Renal cortex interstitium (tissue), 11 donors: Measurements from ENCODE around the gene TK1. TPM values are rescaled to one million over a fixed set of nuclear protein-coding genes. Genes with fewer than 3 reads are reported as not detected.
A peak's percentile ranks its signal among the peaks of the same experiment; 100 is the strongest.

Experiments used
- DNase-seq, 11 donors: peaks; one replicate each; pipeline ENCODE4 v3.0.0-alpha.2; 2013; ENCODE audit warnings: low read depth in 9 of 11, low spot score in 4 of 11; ENCODE audit errors: extremely low read depth in 1 of 11
- polyA plus RNA-seq, 3 donors: library from polyadenylated mRNA; unstranded; fragments of 120-200 nt; gene quantifications; one replicate each; pipeline ENCODE4 v1.2.1, GENCODE V29; 2013; ENCODE audit not compliant: insufficient read length in 3 of 3

Gene TK1
- polyA plus RNA-seq, 3 donors, result 27.0 to 34.5 (median 28.7) TPM

DNA sequence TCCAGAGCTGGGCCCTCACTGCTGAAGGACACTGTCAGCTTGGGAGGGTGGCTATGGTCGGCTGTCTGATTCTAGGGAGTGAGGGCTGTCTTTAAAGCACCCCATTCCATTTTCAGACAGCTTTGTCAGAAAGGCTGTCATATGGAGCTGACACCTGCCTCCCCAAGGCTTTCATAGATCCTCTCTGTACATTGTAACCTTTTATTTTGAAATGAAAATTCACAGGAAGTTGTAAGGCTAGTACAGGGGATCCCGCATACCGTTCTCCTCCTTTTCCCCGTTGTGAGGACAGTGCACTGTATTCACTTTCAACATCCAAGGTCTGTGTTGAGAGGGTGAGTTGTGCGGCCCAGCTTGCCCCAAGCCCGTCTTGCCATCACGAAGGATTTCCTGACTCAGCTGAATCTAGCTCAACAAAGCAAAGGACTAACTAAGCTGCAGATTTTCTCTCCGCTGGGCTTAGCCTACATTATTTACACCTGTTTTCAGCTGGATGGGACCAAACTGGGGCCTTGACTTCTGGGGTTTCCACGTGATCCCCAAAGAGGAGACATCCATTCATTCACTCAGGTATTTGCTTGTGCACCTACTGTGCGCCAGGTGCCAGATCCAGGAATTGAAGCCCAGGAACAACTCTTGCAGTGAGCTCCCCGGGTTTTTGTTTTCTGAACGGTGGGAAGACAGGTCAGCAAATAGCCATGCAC is 39.4 kb upstream of the TK1 start:
- no peak for DNase-seq

- DNase-seq, result no peak
Measured at GRCh38 chr17:78225088-78225865, 38.4 kb upstream of the TK1 start.

GRCh38 chr17:78224231-78225087 is 37.6 kb upstream of the TK1 start:
- DNase-seq, result no peak

DNA sequence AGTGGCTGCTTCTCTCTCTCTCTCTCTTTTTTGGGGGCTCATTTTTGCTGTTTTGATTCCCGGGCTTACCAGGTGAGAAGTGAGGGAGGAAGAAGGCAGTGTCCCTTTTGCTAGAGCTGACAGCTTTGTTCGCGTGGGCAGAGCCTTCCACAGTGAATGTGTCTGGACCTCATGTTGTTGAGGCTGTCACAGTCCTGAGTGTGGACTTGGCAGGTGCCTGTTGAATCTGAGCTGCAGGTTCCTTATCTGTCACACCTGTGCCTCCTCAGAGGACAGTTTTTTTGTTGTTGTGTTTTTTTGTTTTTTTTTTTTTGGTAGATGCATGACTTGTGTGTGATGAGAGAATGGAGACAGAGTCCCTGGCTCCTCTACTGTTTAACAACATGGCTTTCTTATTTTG is 36.9 kb upstream of the TK1 start:
- DNase-seq, result no peak

GRCh38 chr17:78223061-78223460 is 36.2 kb upstream of the TK1 start:
- DNase-seq, result no peak

DNA sequence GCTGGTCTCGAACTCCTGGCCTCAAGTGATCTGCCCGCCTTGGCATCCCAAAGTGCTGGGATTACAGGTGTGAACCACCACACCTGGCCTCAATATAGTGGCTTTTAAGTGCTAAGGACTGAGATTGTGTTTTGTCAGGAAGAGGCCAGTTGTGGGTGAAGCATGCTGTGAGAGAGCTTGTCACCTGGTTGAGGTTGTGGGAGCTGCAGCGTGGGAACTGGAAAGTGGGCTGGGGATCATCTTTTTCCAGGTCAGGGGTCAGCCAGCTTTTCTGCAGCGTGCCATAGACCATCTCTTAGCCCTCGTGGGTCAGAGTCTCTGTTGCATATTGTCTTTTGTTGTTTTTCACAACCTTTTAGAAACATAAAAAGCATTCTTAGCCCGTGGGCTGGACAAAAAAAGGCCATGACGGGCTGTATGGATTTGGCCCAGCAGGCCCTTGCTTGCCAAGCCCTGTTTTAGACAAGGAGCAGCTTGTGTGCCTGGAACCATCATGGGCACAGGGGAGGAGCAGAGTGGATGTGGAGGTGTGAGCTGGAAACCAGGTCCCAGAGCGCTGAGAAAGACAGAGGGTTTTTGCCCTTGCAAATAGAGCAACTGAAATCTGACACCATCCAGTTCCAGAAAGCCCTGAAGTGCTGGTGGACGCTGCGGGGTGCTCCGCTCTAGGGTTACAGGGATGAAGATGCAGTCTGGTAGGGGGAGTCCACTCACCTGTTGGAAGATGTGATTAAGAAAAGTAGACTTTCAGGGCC is 32.7 kb upstream of the TK1 start:
- no peak for DNase-seq

- no peak for DNase-seq
Measured at GRCh38 chr17:78214706-78215061, 27.8 kb upstream of the TK1 start.

DNA sequence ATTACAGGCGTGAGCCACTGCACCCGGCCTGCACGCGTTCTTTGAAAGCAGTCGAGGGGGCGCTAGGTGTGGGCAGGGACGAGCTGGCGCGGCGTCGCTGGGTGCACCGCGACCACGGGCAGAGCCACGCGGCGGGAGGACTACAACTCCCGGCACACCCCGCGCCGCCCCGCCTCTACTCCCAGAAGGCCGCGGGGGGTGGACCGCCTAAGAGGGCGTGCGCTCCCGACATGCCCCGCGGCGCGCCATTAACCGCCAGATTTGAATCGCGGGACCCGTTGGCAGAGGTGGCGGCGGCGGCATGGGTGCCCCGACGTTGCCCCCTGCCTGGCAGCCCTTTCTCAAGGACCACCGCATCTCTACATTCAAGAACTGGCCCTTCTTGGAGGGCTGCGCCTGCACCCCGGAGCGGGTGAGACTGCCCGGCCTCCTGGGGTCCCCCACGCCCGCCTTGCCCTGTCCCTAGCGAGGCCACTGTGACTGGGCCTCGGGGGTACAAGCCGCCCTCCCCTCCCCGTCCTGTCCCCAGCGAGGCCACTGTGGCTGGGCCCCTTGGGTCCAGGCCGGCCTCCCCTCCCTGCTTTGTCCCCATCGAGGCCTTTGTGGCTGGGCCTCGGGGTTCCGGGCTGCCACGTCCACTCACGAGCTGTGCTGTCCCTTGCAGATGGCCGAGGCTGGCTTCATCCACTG is 27.3 kb upstream of the TK1 start, which contains the start of gene BIRC5:
Gene BIRC5, plus strand, starts transcription at position 238 of the 690 bp plus-strand sequence. Its CDS starts 64 bp downstream, at position 302.
- DNase-seq, result peak; percentile 46 to 85 (median 79)

DNA sequence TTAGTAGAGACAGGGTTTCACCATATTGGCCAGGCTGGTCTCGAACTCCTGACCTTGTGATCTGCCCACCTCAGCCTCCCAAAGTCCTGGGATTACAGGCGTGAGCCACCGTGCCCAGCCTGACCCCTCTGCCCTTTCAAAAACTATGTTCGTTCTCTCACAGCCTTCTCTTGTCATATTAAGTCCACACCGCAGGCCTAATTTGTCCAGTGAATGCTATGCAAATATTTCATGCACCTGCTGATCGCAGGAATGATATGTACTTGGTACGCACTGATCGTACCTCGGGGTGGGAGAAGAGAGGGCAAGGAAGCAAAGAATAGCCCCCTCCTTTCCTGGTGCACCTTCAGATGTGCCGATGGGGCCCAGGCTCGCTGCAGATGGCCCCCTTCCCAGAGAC is 24.2 kb upstream of the TK1 start:
- DNase-seq, result no peak

DNA sequence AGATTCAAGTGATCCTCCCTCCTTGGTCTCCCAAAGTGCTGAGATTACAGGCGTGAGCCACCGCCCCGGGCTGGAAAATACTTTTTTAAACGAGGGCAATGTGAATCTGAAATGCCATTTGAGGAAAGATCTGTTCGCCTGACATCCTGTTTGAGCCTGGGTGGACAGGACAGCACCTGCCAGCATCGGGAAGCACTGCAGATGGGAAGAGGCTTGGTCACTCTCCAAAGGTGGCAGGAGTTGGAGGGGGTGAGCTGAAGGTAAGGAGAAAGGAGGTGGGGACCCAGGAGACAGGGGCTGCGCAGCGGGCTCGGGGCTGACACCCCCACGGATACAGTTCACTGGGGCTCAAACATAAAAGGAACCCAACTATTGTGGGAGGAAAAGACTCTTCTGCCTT is 23.3 kb upstream of the TK1 start:
- no peak for DNase-seq

DNA sequence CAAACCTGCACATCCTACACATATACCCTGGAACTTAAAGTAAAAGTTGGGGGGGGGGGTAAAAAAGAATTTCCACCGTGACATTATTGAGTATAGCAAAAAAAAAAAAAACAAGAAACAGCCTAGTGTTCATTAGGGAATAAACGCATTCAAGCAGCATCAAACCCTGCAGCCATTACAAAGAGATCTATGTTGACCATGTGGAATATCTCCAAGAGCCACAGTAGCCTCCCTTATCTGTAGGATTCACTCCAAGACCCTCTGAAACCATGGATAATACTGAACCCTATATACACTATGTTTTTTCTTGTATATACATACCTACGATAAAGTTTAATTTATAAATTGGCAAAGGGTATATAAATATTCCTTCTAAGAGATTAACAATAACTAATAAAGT is 21.6 kb upstream of the TK1 start:
- no peak for DNase-seq

DNA sequence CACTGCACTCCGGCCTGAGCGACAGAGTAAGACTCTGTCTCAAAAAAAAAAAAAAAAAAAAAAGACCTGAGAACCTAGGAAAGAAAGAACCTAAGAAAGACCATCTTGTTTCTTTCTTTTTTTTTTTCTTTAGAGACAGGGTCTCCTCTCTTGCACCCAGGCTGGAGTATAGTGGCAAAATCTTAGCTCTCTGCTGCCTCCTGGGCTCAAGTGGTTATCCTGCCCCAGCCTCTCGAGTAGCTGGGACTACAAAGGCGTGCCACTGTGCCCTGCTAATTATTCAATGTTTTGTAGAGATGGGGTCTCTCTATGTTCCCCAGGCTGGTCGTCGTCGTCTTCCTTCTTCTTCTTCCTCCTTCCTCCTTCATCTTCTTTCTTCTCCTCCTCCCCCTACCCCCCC is 19.4 kb upstream of the TK1 start:
- DNase-seq, result no peak

- DNase-seq, result no peak
Measured at GRCh38 chr17:78205124-78205775, 18.4 kb upstream of the TK1 start.

DNA sequence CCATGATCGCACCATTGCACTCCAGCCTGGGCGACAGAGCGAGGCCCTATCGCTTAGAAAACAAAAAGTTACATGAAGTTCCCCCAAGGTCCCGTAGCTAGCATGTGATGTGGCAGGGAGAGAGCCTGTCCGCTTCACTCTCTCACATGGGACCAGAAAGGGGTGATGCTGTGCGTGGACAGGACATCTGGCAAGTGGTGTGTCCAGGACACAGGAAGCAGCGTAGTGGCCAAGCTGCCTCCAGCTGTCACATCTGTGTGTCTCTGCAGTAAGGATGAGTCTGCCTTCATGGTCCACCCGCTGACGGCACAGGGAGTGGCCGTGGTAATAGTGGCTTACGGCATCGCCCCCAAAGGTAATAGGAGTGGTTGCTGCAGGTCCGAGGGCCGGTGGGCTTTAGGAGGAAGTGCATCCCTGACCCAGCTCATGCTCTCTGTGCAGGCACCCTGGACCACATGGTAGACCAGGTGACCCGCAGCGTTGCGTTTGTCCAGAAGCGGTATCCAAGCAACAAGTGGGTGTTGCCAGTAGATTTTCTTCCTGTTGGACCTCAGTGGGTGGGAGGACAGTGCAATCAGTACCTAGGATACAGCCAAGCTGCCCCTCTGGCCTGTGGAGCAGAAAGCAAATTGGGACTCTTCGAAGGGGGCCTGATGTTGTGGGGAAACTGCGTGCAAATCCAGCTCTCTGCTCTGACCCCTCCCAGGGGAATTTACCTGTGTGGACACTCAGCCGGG is 17.7 kb upstream of the TK1 start:
- DNase-seq, result no peak

DNA sequence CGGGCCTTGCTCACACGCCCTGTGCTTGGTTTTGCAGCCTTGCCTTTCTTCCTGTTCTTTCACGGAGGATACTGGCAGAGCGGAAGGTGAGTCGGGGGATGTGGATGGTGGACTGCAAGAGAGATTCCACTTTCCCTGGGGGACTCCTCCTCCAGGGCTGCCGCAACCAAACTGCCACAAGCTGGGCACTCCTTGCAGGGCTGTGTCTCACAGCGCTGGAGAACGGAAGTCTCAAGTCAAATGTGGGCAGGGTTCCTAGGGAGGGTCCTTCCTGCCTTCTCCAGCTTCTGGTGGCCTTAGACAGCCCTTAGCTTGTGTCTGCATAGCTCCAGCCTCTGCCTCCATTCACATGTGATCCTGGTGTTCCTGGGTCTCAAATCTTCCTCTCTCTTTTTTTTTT is 15.8 kb upstream of the TK1 start:
- DNase-seq, result no peak

DNA sequence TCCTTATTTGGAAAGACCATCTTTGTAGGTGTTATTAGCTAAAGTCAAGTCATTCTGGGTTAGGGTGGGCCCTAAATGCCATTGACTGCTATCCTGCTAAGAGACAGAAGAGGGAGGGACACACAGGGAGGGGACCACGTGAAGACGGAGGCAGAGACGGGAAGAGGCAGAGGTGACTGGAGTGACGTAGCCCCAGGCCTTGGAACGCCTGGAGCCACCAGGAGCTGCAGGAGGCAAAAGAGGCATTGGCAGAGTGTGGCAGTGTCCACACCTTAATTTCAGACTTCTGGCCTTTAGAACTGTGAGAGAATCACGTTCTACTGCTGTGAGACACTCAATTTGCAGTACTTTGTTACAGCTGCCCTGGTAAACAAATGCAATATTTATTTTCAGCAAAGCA is 13.6 kb upstream of the TK1 start:
- DNase-seq, result no peak

GRCh38 chr17:78197147-78197832 is 10.4 kb upstream of the TK1 start:
- no peak for DNase-seq
